GM12872 (cell line): ENCODE results near the gene PHF24.

ENCODE experiments used
- CTCF ChIP-seq: IDR thresholded peaks from 3 replicates; pipeline ENCODE4 v1.5.1; 2011; ENCODE audit warnings: low read depth, mild to moderate bottlenecking, low read length, moderate library complexity; ENCODE audit not compliant: insufficient read depth

Gene PHF24

GRCh38 chr9:34985311-34985899 is 27.3 kb downstream of the PHF24 start:
- TF ChIP-seq CTCF: peak; percentile 90

- no peak for TF ChIP-seq CTCF
Observed at GRCh38 chr9:34986540-34987047, 28.5 kb downstream of the PHF24 start.

- TF ChIP-seq CTCF: no peak
Observed at GRCh38 chr9:34987160-34987901, 29.2 kb downstream of the PHF24 start.

GRCh38 chr9:34988218-34989002 is 30.3 kb downstream of the PHF24 start:
- TF ChIP-seq CTCF: 0 out of 3 replicates have a peak, but pooled peaks have one; percentile 9

- no peak for TF ChIP-seq CTCF
Observed at GRCh38 chr9:34989003-34989945, 31.2 kb downstream of the PHF24 start, which contains the start of gene DNAJB5. TSS of gene DNAJB5 (plus strand) at chr9:34989745. CDS start at chr9:34990631, 886 bp downstream.

- TF ChIP-seq CTCF: no peak
Observed at GRCh38 chr9:34989946-34990635, 32.0 kb downstream of the PHF24 start.
